ENCODE measurements around the gene FST. TPM values are rescaled to one million over a fixed set of nuclear protein-coding genes. Genes with fewer than 3 reads are reported as not detected.

FST gene, protein sequence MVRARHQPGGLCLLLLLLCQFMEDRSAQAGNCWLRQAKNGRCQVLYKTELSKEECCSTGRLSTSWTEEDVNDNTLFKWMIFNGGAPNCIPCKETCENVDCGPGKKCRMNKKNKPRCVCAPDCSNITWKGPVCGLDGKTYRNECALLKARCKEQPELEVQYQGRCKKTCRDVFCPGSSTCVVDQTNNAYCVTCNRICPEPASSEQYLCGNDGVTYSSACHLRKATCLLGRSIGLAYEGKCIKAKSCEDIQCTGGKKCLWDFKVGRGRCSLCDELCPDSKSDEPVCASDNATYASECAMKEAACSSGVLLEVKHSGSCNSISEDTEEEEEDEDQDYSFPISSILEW
- 77.4 and 80.5 TPM in 2 replicates for total RNA-seq

DNA sequence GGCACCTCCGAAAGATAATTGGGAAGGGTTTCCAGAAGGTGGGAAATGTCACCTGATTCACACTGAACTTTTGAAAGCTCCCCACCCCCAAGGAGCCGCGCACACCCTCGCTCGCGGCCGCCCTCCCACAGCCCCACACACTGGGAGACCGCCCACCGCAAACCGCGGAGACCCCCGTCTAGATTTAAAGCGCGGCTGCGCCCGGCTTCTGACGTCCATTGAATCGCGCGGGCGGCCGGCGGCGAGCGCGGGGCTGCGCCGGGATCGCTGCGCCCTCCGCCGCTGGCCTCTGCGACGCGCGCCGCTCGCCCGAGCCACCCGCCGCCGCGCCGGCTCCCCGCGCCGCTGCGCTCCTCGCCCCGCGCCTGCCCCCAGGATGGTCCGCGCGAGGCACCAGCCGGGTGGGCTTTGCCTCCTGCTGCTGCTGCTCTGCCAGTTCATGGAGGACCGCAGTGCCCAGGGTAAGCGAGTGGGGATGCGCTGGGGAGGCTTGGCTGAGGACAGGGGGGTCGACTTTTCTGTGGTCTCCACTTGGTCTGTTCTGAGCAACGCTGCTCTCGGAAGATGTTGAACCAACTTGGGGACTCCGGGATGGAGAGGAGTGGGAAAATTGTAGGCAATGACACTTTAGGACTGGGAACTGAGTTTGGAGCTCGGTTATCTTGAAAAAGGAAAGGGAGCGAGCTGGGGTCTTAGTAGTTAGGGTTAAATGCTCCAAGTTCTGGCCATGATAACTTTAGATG, at the start of gene FST:
Gene FST (plus strand): TSS at position 214 of the 743 bp plus-strand sequence. CDS start 163 bp downstream, at position 377.

Other genes with a start within 250 kb of the FST start
- gene NDUFS4, start 80.0 kb downstream of the FST start, total RNA-seq, result 57.8 and 74.3 TPM in 2 replicates